Esophagus mucosa (tissue), 1 donor: ENCODE data around the gene EDA. TPM values are rescaled to one million over a fixed set of nuclear protein-coding genes. Genes with fewer than 3 reads are reported as not detected.

Experiments
- ATAC-seq: fragments of 200-7000 bp; cut with Tn5 transposase; one replicate; pipeline ENCODE4 v1.9.1; 2020
- total RNA-seq: library from RNA; stranded (reverse); gene quantifications from one replicate; pipeline ENCODE4 v1.2.4, GENCODE V29; 2023
- donor health status: DM: yes; HTN: yes; CAD: no.

EDA gene
- total RNA-seq, 1 donor from 2014 or later, result 1.5 TPM

DNA sequence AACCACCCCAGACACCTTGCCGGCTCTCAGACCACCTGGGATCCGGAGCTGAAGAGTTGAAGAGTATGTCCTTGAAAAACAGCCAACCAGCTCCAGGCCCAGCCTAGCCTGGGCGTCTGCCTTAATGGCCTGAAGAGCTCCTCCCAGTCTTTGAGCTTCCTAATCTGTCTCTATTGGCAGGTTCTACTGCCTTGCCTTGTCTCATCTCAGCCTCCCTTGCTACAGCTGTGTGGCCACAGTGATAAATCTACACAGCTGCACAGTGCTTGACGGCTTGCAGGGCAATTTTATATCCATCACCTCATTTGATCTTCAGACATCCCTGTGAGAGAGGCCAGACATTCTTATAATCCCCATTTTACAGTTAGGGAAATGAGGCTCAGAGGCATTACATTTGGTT lies 413.9 kb downstream of the EDA start:
- peak; percentile 34 for ATAC-seq

DNA sequence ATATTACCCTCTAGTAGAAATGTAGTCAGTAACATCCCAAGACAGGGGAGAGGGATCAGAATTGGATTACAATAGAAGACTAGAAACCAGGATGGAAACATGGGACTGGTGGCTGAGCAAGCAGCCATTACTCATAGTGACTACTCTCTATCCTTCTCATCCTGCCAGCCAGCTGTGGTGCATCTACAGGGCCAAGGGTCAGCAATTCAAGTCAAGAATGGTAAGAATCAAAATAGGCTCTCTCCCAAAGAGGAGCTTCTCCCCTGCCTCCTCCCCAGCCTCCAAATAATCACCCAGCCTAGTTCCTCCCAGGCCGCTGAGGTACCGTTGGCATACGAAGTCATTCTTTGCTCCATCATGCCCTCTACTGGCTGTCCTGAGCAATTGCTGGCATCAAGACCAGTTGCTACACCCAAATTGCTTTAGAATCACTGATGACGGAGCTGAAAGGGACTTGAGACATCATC lies 414.4 kb downstream of the EDA start:
- ATAC-seq, result peak; percentile 75

DNA sequence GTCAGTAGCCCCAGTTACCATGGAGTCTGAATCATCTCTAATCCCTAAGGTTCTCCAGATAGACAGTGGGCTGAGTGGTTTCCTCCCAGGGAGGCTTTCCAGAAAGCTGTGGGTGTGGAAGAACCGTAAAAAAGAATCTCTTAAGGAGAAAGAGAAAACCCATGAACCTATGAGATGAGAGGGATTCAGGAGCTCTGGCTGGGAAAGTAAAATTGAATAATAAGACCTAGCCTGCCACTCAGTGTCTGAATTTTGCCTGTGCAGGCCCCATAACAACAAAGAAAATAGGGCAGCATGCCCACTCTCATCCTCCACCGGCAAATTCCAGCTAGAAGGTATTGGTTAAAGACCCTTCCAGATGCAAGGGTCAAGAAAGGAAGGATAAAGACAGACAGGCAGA lies 416.9 kb downstream of the EDA start:
- no peak for ATAC-seq

DNA sequence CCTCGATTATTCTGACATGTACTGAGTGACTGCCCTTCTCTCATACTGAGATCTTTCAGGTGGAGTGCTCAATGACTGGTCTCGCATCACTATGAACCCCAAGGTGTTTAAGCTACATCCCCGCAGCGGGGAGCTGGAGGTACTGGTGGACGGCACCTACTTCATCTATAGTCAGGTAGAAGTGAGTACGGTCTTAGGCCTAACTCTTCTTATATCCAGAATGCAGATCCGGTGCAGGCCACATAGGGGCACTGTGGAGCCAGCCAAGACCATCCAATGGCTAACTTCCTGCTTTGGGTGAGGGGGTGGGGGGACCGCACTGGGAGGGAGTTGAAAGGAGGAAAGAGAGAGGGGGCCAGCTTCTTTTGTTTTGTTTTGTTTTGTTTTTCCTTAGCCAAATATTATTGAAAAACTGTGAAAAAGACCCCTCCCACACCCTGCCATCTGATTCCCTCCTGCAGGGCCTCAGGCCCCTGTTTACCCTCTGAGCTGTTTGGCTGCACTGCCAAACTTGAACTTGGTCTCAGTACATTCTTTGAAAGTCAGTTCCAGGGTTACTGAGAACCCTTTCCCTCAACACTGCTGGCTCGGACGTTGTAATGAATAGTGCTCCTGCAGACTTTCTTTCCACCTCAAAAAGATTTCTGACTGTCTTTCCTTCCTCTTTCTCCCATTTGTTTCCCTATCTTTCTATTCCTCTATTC lies 417.6 kb downstream of the EDA start:
- ATAC-seq, result no peak

DNA sequence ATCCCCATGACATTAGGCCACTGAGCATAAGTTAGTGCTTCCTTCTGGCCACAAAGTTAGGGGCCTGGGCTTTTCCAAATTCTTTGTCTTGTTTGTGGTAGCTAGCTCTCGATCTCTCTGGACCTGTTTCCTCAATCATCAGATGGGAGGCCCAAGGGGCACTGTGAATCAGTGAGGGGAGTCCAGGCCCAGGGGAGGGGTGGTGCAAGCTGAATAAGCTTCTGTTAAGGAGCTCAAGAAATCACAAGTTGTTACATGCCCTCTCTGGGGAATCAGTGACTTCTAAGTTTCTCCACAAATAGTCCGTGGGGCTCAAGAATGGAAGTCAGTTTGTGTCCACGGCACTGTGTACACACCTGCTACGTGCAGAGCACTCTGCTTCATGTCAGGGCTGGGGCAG lies 418.7 kb downstream of the EDA start:
- ATAC-seq, result no peak

DNA sequence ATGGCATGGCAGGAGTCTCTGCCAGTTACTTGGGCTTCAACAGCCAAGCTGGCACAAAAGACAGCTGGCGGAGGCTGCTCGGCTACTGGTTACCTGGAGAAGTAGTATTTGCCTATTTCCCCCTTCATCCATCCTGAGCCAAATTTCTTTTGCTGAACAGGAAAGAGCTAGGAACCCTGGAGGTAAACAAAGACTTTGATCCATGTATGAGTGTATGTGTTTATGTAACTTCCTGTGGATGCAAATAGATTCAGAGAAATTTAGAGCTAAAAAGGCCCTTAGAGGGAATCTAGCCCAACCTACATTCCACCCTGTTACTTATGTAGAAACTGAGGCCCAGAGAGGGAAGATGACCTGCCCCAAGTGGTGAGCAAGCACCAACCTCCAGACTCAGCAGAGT lies 422.6 kb downstream of the EDA start:
- no peak for ATAC-seq

DNA sequence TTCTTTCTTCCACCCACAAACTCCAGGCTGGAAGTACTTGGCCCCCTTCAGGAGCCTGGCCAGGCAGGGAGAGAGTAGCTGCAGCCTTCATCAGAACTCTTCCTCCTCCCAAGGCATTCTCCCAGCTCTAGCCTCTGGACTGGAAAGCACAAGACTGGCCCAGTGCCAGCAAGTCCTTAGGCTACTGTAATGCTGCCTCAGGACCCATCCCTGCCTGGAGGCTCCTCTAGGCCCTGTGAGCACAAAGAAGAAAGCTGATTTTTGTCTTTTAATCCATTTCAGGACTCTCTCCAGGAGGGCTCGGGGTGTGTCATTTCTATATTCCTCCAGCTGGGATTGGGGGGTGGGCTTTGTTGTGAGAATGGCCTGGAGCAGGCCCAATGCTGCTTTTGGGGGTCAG lies 423.0 kb downstream of the EDA start:
- no peak for ATAC-seq

DNA sequence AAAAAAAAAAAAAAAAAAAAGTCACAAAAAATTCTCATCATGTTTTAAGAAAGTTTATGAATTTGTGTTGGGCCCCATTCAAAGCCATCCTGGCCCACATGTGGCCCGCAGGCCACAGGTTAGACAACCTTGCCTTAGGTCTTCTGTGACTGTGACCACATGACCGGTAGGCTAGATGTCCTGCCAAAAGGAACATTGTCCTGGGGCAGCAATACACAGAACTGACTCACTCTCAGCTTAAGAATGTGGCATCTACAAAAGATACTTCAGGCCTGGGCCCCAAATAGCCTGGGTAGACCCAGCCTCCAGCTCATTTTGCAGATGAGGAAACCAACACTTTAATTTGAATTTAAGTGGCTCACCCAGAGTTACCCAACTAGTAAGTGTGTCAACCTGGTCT lies 423.8 kb downstream of the EDA start:
- peak; percentile 33 for ATAC-seq

DNA sequence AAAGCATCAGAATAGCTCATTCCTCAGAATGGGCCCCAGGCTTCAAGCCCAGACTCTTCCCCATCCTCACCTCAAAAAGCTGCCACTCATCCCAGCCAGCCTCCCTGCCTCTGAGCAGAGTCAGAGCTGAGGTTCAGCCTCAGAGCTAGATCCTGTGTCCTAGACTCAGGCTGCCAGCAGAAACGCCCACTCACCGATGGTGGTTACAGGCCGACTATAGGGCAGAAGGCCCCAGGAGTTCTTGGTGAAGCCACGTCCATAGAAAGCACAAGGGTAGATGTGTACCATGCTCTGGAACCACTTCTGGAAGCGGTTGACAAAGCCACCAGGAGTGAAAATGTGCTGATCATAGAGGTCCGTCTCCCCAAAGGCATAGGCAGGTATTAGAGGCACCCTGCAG lies 426.1 kb downstream of the EDA start:
- no peak for ATAC-seq

DNA sequence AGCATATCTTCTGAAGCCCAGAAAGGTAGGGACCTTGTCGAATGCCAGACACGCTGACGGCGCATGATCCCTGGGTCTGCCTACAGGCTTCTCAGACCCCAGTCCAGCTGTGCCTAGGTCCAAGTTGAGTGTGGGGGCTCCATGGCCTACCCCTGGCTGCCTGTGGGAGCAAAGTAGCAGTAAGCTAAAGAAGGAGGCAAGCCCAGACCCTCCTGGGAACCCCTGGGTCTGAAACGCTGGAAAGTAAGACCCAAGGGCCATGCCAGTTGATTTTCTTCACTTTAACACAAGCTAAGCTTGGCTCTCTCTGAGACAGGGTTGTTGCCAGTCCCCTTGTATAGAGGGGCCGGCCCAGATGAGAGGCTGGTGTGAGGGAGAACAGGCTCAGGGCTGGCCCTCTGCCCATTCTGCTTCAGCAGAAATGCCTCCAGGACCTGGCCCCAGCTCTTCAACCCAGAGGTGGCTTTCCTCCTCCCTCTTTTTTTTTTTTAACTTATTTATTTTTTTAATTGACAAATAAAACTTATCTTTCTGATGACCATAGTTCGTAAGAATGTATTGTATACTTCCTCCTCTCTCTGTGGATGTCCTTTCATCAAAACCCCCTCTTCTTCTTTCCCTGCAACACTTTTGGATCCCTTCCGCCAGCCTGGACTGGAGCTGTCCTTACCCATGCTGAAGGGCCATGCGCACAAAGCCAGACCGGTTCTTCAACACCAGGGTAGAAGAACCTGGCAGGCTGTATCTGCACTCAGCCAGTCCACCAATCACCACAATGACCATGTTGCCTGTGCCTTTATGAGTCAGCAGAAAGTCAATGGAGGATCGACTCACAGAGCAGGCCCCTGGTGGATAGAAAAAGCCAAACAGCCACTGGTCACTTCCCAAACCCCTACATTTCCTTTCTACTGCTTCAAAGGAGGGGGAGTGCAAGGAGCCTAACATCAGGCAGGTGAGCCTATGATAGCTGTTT lies 426.8 kb downstream of the EDA start:
- peak; percentile 77 for ATAC-seq

DNA sequence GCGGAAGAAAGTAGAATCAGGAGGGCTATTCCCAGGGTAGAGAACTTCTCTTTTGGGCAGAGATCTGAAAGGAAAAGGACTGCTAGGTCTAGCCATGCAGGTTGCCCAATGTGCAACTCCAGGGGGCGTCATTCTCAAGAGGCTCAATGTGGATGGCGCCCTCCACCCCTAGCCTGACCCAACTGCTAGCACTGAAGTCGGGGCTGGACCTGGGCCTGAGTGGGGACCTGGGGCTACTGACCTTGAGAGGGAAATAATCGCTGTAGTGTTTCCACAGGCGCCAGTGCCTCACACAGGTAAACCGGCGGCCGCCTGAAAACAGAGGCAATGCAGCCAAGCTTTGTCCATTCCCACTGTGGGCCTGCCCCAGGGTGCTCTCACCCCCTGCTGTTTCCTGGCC lies 427.8 kb downstream of the EDA start:
- no peak for ATAC-seq

DNA sequence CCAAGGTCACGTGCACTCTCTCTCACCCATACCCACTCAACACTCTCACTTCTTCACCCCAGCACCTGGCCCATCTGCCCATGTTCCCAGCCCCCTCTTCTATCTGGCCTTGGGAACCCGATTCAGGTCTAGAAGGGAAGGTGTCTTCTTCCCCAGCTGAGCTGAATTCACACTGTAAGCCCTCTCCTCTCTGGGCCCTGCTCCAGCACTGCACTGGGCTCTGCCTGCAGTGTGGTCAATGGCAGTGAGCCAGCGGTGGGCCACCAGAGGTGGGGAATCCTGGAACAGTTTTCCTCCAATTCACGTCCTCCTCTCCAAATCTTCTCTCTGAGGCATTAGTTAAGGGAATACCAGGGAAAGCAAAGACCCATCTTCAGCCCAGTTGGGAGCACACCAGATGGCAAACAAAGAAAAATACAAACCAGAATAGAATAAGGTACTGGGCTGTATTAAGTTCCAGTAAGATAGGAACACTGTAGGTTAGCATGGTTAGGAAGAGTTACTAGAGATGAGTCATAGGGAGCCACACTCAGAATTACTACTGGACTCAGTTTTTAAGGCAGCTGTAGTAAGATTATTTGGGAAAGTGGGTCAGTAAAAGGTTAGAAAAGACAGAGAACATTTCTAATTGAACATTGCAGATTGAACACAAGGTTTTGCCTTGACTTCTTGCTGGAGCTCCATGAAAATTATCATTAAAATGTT lies 428.8 kb downstream of the EDA start:
- ATAC-seq, result no peak

DNA sequence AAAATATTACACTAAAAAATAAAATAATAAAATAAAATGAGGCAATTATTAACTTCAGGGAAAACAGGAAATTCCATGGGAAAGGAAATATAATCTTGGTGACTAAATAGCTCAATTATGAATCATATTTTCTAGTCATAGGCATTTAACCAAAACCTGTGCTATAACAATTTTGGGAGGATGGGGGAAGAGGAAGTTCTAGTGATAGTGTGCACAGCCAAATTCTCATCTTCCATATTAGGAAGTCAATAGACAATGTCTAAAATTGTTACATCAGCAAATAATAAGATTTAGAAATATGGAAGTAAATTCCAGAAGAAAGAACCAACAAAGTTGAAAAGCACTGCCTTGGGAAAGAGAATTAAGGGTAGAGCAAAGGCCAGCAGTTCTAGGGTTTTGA lies 431.1 kb downstream of the EDA start:
- ATAC-seq, result no peak

DNA sequence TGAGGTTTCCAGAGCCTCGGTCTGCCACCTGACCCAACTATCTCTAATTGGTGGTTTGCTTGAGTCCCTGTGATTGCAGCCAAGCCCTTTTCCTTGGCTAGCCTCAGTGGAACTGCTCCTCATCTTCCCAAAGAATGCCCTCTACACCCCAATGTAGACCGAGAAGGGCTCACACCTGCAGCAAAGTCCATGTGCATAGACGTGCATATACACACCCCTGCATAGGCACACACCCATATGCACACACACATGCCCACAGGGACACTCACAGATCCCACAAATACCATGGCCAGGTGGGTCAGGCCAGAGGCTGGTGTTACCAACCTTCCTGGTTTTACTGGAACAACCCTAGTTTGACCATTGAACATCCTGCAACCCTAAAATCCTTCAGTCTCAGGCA lies 433.5 kb downstream of the EDA start:
- no peak for ATAC-seq

DNA sequence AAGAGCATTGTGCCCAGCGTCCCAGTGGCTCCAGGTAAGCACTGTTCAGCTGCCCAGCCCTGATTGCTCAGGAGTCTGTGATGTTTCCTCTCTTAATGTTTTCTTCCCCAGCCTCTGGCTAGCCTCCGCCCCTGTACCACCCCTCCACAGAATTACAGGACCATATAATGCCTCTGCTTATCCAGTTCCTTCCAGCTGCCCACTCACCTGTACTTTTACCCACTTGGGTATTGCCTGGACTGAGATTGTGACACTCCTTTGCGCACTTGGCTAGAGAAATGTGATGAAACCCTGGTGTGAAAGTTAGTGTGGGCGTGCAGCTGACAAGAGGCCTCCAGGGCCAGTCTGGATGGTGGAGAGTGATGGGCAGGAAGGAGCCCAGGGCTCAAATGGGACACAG lies 434.0 kb downstream of the EDA start, which contains the start of gene AWAT2:
Gene AWAT2, minus strand, starts transcription at position 14 of the 400 bp plus-strand sequence. Its CDS starts 6 bp downstream, at position 8.
- ATAC-seq, result no peak

DNA sequence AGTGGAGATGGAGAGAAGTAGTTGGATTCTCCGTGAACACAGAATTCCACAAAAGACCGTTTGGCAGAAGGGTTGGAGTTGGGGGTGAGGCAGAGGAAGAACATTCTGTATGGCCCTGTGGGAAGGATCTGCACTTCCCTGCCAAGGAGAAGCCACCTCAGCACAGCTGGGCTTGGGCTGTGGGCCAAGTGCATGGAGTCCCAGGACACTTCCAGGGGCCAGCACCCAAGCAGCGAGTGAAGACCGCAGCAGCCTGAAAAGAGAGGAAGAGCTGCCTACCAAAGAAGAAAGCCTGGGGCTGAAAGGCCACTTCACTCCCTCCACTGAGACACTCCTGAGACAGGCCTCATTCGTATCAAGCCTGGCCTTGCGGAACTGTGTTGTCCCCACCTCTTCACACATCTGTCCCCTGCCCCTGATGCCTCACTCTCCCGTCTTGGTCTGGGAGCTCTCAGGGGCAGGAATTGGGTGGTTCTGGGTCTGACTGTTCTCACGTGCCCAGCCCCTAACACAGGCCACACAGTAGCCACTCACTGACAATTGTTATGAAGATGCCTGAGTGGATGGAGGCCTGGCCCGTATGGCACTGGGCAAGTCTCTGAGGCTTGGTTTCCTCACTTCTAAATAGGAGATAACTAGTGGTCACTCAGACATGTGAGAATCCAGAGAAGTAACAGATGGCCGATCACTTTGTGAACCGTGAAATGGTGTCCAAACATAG lies 437.1 kb downstream of the EDA start:
- no peak for ATAC-seq

DNA sequence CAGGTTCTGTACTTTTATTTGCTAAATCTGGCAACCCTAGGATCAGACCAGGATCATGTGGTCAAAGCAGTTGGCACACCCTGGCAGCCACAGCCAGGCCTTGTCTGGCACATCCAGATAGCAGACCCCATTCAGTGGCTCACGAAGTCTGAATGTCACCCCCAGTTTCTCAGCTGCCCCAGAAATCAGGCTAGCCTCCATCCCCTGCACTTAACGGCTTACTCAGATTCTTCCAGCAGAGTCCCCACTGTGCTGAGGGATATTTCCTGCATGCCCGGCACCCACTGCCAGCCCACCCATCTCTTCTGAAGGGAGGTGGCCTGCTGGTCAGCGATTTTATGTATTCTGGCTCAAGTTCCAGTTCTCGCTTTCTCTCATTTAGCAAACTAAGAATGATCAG lies 438.5 kb downstream of the EDA start:
- ATAC-seq, result no peak

DNA sequence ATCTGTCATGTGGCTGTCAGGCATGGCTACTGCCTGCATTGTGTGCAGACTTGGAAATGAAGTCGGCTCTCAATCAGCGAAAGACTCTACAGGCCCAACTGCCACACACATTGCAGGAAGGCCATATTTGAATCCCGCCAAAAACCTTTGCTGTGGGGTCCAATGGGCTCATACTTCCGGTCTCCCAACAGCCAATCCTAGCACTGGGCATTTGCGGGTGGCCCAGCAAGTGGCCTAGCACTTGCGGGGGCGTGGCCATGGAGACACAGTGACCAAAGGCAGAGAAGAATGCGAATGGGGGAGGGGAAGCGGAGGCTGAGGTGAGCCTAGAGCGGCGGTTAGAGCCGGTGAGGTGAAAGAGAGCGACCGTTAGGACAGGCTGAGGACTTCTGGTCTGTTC lies 446.2 kb downstream of the EDA start, which contains the start of gene OTUD6A:
Gene OTUD6A, plus strand, starts transcription at position 382 of the 400 bp plus-strand sequence. CDS start 68 bp downstream, outside the sequence.
- ATAC-seq, result no peak

DNA sequence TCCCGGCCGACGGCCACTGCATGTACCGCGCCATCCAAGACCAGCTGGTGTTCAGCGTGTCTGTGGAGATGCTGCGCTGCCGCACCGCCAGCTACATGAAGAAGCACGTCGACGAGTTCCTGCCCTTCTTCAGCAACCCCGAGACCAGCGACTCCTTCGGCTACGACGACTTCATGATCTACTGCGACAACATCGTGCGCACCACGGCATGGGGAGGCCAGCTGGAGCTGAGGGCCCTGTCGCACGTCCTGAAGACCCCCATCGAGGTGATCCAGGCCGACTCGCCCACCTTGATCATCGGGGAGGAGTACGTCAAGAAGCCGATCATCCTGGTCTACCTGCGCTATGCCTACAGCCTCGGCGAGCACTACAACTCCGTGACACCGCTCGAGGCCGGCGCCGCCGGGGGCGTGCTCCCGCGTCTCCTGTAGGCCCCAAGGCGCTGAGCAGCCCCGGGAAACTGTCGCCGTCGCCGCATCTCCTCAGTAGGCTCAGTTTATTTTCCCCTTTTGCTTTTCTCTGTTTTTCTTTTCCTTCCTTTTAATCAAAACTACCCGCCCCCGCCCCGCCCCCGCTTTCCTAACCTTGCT lies 447.1 kb downstream of the EDA start:
- no peak for ATAC-seq

DNA sequence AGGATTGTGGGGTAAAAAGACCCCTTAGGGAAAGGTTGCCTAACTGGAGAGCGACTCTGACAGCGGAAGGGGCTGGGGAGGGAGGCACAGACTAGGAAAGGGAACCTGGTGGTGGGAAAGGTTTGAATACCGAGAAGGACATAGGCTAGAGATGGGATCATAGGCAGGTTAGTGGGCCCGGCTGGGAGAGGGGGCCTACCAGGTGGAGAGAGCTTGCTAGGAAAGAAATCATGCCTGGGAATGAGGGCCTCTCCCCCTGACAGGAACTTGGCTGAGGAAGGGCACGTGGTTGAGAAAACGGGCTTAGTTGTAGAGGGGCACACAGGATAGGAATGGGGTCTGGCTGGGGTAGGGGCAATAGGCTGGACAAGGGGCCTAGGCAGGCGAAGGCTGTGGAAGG lies 450.7 kb downstream of the EDA start:
- ATAC-seq, result no peak

DNA sequence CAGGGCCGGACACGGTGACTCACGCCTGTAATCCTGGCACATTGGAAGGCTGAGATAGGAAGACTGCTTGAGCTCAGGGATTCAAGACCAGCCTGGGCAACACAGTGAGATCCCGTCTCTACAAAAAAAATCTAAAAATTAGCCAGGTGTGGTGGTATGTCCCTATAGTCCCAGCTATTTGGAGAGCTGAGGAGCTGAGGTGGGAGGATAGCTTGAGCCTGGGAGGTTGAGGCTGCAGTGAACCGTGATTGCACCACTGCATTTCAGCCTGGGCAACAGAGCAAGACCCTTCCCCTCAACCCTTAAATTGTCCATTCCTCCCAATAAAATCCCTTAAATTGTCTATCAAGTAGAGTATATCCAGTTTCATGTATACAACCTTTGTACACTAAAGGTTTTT lies 463.4 kb downstream of the EDA start:
- no peak for ATAC-seq

DNA sequence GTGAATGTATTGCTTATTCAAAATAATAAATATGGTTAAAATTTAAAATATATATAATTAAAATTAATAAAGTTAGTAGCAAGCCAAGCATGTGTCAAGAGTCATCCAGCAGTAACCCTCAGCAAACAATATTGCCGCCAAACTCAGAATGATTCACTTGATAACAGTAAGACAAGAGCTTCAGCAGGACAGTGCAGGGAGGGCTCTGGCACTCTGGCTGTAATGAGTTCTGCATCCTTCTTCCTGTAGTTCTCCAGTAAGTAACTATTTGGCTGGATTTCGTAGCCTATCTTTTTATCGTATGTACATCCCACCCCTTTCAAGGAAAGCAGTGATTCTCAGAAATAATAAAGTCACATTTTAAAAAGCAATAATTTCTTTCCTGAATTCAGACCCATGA lies 464.0 kb downstream of the EDA start:
- no peak for ATAC-seq
